GM13977 (cell line): Measurements from ENCODE around the gene ITGA7.

Experiments used
- DNase-seq: peaks from one replicate; pipeline ENCODE4 v3.0.0; 2012; ENCODE audit warnings: low spot score
- in situ Hi-C: fragments of 300-500 bp; cut with MboI; formaldehyde crosslinking; loops from one replicate; pipeline ENCODE4 v1.12.0; 2022; ENCODE audit warnings: low sequenced_read_pairs, low pct_unique_long_range_greater_than_20kb, mixed read lengths, inconsistent platforms; ENCODE audit not compliant: unreplicated experiment
- TF ChIP-seq, protein P1 (sequence below): IDR thresholded peaks from 2 replicates; pipeline ENCODE4 v1.5.1; 2012; ENCODE audit warnings: mild to moderate bottlenecking, control low read depth; ENCODE audit not compliant: insufficient read depth; ENCODE audit errors: extremely low read depth, missing control alignments

ITGA7 gene

DNA sequence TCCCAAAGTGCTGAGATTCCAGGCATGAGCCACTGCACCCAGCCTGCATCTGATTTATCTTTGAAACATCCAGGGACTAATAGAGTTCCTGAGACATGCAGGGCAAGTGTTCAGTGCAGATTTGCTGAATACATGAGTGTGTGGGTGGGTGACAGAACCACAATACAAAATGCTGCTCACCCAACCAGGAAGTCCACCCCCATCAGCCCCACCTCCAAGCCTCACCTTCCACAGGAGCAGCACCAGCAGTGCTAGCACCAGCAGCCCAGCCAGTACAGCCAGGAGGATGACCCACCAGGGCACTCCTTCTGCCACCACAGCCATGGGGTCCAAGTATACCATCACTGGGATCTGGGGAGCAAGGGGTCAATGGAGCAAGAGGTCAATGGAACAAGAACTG is 20.0 kb downstream of the ITGA7 start:
- TF ChIP-seq, protein P1, sequence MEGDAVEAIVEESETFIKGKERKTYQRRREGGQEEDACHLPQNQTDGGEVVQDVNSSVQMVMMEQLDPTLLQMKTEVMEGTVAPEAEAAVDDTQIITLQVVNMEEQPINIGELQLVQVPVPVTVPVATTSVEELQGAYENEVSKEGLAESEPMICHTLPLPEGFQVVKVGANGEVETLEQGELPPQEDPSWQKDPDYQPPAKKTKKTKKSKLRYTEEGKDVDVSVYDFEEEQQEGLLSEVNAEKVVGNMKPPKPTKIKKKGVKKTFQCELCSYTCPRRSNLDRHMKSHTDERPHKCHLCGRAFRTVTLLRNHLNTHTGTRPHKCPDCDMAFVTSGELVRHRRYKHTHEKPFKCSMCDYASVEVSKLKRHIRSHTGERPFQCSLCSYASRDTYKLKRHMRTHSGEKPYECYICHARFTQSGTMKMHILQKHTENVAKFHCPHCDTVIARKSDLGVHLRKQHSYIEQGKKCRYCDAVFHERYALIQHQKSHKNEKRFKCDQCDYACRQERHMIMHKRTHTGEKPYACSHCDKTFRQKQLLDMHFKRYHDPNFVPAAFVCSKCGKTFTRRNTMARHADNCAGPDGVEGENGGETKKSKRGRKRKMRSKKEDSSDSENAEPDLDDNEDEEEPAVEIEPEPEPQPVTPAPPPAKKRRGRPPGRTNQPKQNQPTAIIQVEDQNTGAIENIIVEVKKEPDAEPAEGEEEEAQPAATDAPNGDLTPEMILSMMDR, result no peak
- in situ Hi-C loops, result no loop called here
- DNase-seq, result no peak

DNA sequence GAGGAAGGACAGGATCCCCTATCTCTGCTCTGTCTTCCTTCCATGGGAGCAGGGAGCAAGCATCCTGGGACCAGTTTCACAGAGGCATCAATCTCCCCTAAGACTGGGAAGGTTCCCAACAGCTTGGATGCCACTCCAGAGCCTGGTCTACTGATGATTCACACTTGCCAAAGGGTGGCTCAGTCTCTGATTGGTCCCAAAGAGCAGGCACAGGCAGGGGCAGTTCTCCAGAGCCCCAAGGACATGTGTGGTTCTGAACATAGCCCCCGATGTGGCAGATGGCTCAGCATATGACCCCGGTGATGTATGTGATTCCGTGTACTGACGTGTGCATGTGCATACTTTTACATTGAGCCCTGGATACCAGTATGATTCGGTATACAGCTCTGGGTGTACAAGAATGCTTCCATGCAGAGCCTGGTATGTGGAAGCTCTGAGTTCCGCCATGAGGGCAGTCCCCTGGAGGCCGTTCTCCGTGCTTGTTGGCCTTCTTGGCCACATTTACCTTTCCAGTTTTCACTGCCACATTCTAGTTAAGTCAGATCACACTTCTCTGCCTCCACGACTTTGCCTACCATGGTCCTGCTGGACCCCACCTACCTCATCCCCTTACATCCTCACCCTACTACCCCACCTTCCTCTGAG is 21.2 kb downstream of the ITGA7 start:
- in situ Hi-C loops, result no loop called here
- TF ChIP-seq, protein P1, result no peak
- no peak for DNase-seq

DNA sequence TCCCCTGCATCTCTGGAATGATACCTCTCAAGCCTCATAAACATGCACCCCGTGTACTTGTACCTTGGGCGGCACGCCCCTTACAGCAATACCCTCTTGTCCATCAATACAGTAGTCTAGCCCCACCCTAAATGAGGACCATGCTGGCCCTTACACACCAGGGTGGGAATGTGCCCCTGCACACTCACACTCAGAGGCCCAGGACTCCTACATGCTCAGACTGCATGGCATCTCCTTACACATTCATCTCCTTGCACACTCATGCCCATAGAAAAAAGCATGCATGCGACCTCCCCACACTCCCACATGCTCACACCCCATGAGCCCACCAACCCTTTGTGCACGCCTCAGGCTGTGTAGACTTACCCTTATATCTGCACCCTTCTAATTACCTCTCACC is 22.0 kb downstream of the ITGA7 start:
- TF ChIP-seq, protein P1, result no peak
- in situ Hi-C loops, result no loop called here
- no peak for DNase-seq

DNA sequence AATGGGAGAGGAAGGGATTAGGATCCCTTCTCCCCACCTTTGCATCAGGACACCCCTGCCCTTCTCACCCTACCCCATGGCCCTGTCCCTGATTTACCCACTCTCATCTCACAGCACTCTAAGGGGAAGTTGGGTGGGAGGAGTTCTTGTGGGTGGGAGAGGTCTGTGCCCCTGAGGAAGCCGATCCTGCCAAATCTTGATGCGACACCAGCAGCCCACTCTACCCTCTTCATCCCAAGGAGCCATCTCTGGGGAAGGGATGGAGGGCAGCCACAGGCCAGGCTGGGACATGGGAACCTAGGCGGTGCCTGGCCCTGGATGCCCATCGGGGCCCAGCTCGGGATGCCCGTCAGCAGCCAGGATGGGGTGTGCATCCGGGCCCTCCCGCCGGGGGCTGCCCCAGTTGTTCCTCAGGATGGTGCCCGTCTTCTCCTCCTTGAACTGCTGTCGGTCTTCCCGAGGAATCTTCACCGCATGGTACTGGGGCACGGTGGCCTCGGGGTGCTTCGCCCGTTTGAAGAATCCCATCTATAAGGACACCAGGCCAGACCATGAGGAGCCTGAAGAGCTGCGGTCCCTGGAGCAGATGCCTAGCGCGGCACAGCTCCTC is 22.8 kb downstream of the ITGA7 start:
- DNase-seq, result no peak
- in situ Hi-C loops, result no loop called here
- TF ChIP-seq, protein P1, result no peak

DNA sequence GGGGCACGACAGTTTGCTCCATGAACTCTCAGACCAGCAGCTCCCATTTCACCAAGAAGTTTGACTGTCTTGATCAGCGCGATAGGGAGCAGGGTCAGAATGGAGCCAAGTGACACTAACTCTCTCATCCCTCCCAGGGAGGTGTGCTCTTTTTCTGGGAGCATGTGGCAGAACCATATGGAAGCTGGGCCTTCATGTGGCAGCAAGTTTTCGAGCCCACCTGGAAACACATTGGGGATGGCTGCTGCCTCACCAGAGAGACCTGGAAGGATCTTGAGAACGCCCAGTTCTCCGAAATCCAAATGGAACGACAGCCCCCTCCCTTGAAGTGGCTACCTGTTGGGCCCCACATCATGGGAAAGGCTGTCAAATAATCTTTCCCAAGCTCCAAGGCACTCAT is 24.0 kb downstream of the ITGA7 start:
- DNase-seq, result no peak
- TF ChIP-seq, protein P1, result no peak
- in situ Hi-C loops, result no loop called here

DNA sequence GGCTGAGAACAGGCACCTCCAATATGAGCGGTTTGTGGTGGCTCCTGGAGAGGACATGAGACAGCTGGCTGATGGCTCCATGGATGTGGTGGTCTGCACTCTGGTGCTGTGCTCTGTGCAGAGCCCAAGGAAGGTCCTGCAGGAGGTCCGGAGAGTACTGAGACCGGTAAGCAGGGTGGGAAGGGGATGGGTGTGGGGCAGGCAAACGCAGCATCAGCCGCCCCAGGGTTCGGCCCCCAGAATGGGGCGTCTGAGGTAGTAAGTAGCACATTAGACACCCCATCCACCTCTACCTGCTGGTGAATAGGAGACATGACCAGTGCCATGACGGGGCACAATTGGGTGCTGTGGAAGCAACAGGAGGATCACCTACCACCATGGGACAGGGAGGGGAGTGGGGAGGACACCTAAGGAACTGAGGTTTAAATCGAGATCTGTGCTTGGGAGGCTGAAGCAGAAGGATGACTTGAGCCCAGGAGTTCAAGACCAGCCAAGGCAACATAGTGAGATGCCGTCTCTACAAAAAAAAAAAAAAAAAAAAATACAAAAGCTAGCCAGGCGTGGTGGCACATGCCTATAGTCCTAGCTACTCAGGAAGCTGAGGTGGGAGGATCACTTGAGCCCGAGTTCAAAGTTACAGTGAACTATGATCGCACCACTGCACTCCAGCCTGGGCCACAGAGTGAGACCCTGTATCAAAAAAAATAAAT is 25.5 kb downstream of the ITGA7 start:
- TF ChIP-seq, protein P1, result no peak
- DNase-seq, result no peak
- in situ Hi-C loops, result no loop called here
